ENCODE results near the gene HADHB. TPM values are rescaled to one million over a fixed set of nuclear protein-coding genes. Genes with fewer than 3 reads are reported as not detected.
"Not testable (repeated sequence)": the region's sequence is repeated elsewhere in the genome, so short reads cannot be mapped to it uniquely, and the experiment has no call there.

HADHB gene
- total RNA-seq, 1 experiment from 2014 or later = 154 TPM

DNA sequence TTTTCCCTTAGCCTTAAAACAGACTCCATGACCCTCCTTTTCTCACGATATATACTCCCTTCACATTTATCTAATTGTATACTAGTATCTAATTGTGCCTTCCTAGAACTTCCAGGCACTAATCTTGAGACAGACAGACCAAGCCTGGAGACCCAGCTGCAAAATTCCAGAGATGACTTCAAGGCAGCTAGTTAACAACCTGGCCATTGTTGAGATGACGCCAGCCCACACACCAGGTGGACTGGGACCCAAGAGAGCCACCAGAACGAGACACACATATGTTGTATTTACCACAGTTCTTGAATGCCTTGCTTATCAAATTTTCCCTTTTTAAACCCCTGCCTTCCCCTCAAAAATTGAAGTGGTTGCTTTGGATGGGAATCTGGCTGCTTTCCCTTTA, 52.3 kb downstream of the HADHB start:
- Histone ChIP-seq H3K27ac (no peak overlapping the region), H3K4me3 (no peak overlapping the region), H3K27me3 (no peaks in the 10 kb centered on the region), H3K9me3 (replicated peaks) (no peaks in the 10 kb centered on the region), H3K4me1 (peaks cover 4% of the 10 kb centered on the region; the same call in 1 of the 2 replicates), H3K36me3 (no peaks in the 10 kb centered on the region)
- no peak for DNase-seq

GRCh38 chr2:26298286-26298637, 53.5 kb downstream of the HADHB start:
- Histone ChIP-seq H3K36me3 (no peaks in the 10 kb centered on the region), H3K9me3 (replicated peaks) (no peaks in the 10 kb centered on the region), H3K27ac (no peak overlapping the region), H3K4me1 (peaks cover 4% of the 10 kb centered on the region; the same call in 1 of the 2 replicates), H3K27me3 (no peaks in the 10 kb centered on the region), H3K4me3 (peak overlapping the region; percentile 64)
- no peak for DNase-seq

- H3K9me3 ChIP-seq (replicated peaks) = no peaks in the 10 kb centered on the region
- no peaks in the 10 kb centered on the region for H3K27me3 ChIP-seq
- peak overlapping the region; percentile 64 for H3K4me3 ChIP-seq
- no peaks in the 10 kb centered on the region for H3K36me3 ChIP-seq
- peak overlapping the region; percentile 75 for H3K27ac ChIP-seq
- peak; percentile 33 to 61 for DNase-seq
- peaks cover 4% of the 10 kb centered on the region; the same call in 1 of the 2 replicates for H3K4me1 ChIP-seq
These were observed 54.1 kb downstream of the HADHB start for GRCh38 chr2:26298638-26299393.

DNA sequence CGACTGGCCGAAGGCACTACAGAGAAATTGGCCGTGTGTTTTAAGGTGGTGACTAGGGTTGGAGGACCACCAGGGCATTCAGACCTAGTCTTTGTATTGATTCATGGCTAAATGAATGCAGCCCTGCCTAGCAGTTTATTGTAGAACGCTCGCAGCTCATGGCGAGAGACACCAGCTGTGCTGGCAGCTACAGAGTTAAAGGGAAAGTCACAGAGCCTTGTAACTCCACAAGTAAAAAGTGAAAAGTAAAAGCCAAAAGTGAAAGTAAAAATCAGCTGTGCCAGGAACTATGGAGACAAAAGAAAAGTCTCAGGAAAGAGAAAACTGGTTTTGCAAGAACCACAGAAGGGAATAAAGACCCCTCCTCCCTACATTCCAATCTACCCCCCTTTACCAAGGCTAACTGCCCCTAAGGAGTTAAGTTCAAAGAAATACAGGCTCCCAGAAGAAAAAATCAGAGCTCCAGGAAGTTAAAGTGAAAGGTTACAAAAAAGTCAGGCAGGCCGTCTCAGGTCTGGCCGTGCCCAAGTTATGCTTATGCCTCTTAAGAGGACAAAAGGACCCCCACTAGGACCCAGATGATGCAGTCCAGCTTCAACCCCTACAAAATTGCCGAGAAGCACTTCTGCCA, 54.8 kb downstream of the HADHB start:
- Histone ChIP-seq H3K4me3 (peak overlapping the region; percentile 64), H3K36me3 (no peaks in the 10 kb centered on the region), H3K27me3 (no peaks in the 10 kb centered on the region), H3K27ac (peak overlapping the region; percentile 75), H3K4me1 (peaks cover 4% of the 10 kb centered on the region; the same call in 1 of the 2 replicates), H3K9me3 (replicated peaks) (no peaks in the 10 kb centered on the region)
- DNase-seq = peak; percentile 79 to 86

DNA sequence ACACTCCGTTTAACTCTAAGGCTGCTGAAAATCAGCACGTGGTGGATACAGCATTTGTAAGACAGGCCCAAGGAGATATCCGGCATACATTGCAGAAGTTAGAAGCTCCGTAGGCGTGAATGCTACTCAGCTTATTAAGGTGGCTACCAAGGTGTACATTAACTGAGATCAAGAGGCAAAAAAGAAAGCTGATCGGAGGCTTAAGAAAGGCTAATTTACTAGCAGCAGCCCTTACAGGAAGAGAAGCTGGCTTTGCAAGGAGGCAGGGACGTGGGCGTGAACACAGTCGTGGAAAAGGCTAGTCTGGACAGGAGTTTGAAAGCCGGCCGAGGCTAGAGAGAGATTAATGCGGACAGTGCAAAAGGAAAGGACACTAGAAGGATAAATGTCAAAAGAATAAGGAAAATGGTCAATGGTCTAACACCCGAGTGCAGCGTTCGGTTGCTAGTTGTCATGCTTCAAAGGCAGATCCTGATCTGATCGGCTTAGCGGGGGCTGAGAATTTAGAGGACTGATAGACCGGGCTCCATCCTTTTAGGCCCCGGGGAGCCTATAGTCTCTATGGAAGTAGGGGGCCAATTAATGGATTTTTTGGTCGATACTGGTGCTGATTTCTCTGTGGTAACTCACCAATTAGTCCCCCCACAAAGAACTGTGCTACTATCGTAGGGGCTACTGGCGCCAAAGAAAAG, 55.6 kb downstream of the HADHB start:
- Histone ChIP-seq H3K4me3 (peak overlapping the region; percentile 64), H3K4me1 (peaks cover 4% of the 10 kb centered on the region; the same call in 1 of the 2 replicates), H3K36me3 (no peaks in the 10 kb centered on the region), H3K27ac (peak overlapping the region; percentile 75), H3K9me3 (replicated peaks) (no peaks in the 10 kb centered on the region), H3K27me3 (no peaks in the 10 kb centered on the region)
- DNase-seq = peak in 1 of 2 experiments; percentile 31

DNA sequence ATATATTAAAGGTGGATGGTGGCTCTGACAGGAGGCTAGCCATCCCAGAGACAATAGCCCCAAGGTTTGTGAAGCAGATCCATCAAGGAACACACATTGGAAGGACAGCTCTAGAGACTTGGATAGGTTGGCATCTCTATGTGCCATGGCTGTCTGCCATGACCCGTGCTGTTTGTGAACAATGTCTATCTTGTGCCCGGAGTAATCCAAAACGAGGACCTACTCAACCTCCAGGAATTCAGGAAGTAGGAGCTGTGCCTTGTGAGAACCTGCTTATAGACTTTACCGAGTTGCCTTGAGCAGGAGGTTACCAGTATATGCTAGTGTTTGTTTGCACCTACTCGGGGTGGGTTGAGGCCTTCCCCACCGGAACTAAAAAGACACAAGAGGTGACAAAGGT, 58.1 kb downstream of the HADHB start:
- H3K36me3 ChIP-seq = no peaks in the 10 kb centered on the region
- H3K27me3 ChIP-seq = no peaks in the 10 kb centered on the region
- no peak overlapping the region for H3K4me3 ChIP-seq
- DNase-seq = no peak
- no peaks in the 10 kb centered on the region for H3K9me3 ChIP-seq (replicated peaks)
- H3K27ac ChIP-seq = no peak overlapping the region
- peaks cover 4% of the 10 kb centered on the region; the same call in 1 of the 2 replicates for H3K4me1 ChIP-seq

DNA sequence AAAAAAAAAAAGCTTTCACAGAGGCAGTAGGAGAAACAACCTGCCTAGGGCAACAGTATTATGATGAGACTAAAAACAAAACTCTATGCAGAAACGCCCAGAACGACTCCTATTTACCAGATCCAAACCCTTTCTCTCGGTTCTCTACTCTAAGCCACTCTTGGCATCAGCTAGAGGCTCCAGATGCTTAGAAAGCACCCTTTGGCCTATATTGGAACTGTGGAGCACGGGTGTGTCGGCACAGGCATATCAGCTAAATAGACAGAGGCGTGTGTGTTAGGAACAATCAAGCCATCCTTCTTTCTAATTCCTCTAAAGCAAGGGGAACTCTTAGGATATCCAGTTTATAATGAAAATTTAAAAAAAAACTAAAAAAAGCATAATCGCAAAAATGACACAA, 60.4 kb downstream of the HADHB start:
- not testable (repeated sequence) for DNase-seq; H3K27me3 ChIP-seq; H3K36me3 ChIP-seq; H3K4me1 ChIP-seq; H3K9me3 ChIP-seq (replicated peaks); H3K4me3 ChIP-seq; H3K27ac ChIP-seq

- Histone ChIP-seq H3K36me3 (no peaks in the 10 kb centered on the region), H3K4me3 (no peak overlapping the region), H3K27me3 (no peaks in the 10 kb centered on the region), H3K27ac (no peak overlapping the region), H3K4me1 (peaks cover 4% of the 10 kb centered on the region; the same call in 1 of the 2 replicates), H3K9me3 (replicated peaks) (no peaks in the 10 kb centered on the region)
- DNase-seq = no peak
These were observed 60.8 kb downstream of the HADHB start for GRCh38 chr2:26305540-26305939.

- no peaks in the 10 kb centered on the region for H3K9me3 ChIP-seq (replicated peaks)
- H3K27ac ChIP-seq = no peak overlapping the region
- no peak for DNase-seq
- H3K36me3 ChIP-seq = no peaks in the 10 kb centered on the region
- no peak overlapping the region for H3K4me3 ChIP-seq
- no peaks in the 10 kb centered on the region for H3K27me3 ChIP-seq
- no peaks in the 10 kb centered on the region for H3K4me1 ChIP-seq
These were observed 65.2 kb downstream of the HADHB start for GRCh38 chr2:26309921-26310320.

DNA sequence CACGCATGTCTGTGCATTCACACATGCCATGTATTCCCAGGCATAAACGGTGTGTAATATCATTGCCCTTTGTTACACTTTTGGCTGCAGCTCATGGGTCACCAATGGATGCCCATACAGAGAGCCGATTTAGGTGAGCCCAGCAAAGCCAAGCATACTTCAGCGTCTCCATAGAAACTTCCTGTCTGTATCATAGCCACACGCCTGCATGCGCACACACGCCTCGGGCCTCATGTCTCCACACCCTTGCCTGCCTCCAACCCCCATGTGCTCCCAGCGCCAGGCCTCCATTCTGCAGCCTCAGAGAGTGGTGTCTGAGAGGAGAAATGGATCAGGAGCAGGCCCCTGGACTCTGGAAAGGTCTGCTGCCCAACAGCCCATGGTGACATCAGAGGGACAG, 67.7 kb downstream of the HADHB start:
- Histone ChIP-seq H3K9me3 (replicated peaks) (no peaks in the 10 kb centered on the region), H3K4me1 (0 out of 2 replicates have a peak, but pooled peaks cover 4% of the 10 kb centered on the region), H3K27ac (no peak overlapping the region), H3K36me3 (no peaks in the 10 kb centered on the region), H3K4me3 (no peak overlapping the region), H3K27me3 (no peaks in the 10 kb centered on the region)
- no peak for DNase-seq

DNA sequence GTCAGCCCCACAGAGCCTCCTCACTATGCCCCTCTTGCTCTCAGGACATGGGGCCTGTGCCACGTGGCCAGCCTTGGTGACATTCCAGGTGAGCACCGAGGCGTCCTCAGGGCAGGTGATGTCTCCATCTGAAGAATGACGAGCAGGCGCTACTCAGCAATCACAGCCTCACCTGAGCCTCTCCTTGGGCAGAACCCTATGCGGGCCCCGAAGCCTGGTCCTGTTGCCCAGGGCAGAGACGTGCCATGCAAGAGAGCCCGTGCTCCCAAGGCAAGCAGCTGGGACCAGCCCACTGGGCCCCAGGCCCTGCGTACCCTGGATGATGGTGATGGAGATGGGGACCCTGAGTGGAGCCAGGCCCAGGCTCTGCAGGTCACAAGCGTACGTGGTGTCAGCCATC, 68.7 kb downstream of the HADHB start:
- Histone ChIP-seq H3K4me1 (0 out of 2 replicates have a peak, but pooled peaks cover 4% of the 10 kb centered on the region), H3K36me3 (no peaks in the 10 kb centered on the region), H3K9me3 (replicated peaks) (no peaks in the 10 kb centered on the region), H3K27me3 (no peaks in the 10 kb centered on the region), H3K27ac (no peak overlapping the region), H3K4me3 (no peak overlapping the region)
- DNase-seq = no peak

DNA sequence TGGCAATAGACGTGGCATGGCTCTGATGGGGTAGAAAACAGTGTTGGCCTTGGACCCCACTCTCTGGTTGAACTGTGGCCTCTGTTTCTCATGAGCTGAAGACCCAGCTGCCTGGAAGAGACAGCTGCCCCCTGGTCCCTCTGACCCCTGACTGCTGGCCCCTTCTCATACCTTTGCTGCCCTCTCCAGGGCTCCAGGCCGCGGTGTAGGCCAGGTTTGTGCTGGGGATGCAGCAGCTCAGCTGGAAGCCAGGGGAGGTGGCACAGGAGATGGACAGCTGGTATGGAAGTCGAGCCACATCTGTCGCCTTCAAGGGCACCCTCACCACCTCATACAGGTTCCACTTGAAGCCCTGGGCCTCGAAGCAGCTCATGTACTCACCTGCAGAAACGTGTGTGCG, 69.5 kb downstream of the HADHB start:
- H3K36me3 ChIP-seq = no peaks in the 10 kb centered on the region
- H3K4me1 ChIP-seq = 0 out of 2 replicates have a peak, but pooled peaks cover 4% of the 10 kb centered on the region
- no peak for DNase-seq
- no peak overlapping the region for H3K27ac ChIP-seq
- no peaks in the 10 kb centered on the region; the same call in 1 of the 2 replicates for H3K27me3 ChIP-seq
- no peaks in the 10 kb centered on the region for H3K9me3 ChIP-seq (replicated peaks)
- no peak overlapping the region for H3K4me3 ChIP-seq

DNA sequence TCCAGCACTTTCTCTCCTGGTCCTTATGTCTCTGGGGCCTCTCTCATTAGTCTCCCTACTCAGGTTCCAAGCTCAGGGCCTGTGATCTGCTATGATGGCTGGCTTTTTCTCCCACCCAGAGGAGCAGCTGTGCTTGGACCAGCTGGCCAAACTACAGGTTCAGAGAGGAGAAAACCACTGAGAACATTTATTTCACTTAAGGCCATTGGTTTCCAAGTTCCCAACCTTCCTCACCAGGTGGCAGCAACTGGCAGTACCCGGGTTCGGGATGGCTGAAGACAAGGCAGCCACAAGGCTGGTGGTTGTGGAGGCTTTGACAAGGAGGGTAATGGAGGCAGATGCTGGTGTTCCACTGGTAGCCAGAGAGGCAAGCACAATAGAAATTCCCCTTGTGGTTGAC, 71.3 kb downstream of the HADHB start:
- DNase-seq = peak; percentile 65 to 85
- H3K4me1 ChIP-seq = 0 out of 2 replicates have a peak, but pooled peaks cover 4% of the 10 kb centered on the region
- no peaks in the 10 kb centered on the region; the same call in 1 of the 2 replicates for H3K27me3 ChIP-seq
- H3K27ac ChIP-seq = no peak overlapping the region
- no peaks in the 10 kb centered on the region for H3K36me3 ChIP-seq
- H3K9me3 ChIP-seq (replicated peaks) = no peaks in the 10 kb centered on the region
- no peak overlapping the region for H3K4me3 ChIP-seq

- Histone ChIP-seq H3K36me3 (no peaks in the 10 kb centered on the region), H3K27ac (no peak overlapping the region), H3K4me3 (no peak overlapping the region), H3K9me3 (replicated peaks) (no peaks in the 10 kb centered on the region), H3K27me3 (no peaks in the 10 kb centered on the region; the same call in 1 of the 2 replicates), H3K4me1 (0 out of 2 replicates have a peak, but pooled peaks cover 4% of the 10 kb centered on the region)
- DNase-seq = no peak
These were observed 72.1 kb downstream of the HADHB start for GRCh38 chr2:26316845-26317244.
